HepG2 (cell line): ENCODE measurements around the gene CLCN4. TPM values are rescaled to one million over a fixed set of nuclear protein-coding genes. Genes with fewer than 3 reads are reported as not detected.

Experiments used
- ATAC-seq: fragments of 200-7000 bp; cut with Tn5 transposase; 3 replicates; pipeline ENCODE4 v1.9.1; 2020; ENCODE audit warnings: mild to moderate bottlenecking, moderate library complexity
- BruUV-seq: library from RNA; stranded (reverse); fragments of 400-500 nt; replicated peaks from 2 replicates; lab custom pipeline; 2021; lab: Mats Ljungman, UMichigan
- CTCF ChIA-PET: fragments of 300-600 bp; formaldehyde crosslinking; extraction: SDS; loops from one replicate; lab custom pipeline; 2021; ENCODE audit warnings: low total read pairs, inconsistent platforms, low intra/inter-chr PET ratio; lab: Yijun Ruan, JAX
- POLR2A ChIA-PET: fragments of 350-600 bp; sonication (Branson Sonifier 250); formaldehyde crosslinking; loops from one replicate; lab custom pipeline; 2020; ENCODE audit warnings: antibody characterized with exemption, inconsistent platforms; lab: Yijun Ruan, JAX
- DNase-seq: peaks from one replicate; pipeline ENCODE4 v3.0.0-alpha.2; 2015; ENCODE audit warnings: low spot score
- FAIRE-seq: peaks from 3 replicates; lab custom pipeline; 2011; peaks lifted over from hg19 to GRCh38; lab: Jason Lieb, UNC
- H2AFZ ChIP-seq: one replicate; pipeline ENCODE4 v1.6.1; 2011; ENCODE audit warnings: low read length, inconsistent platforms
- H3K27ac ChIP-seq: fragments of 300-600 bp; 3 replicates; pipeline ENCODE4 v1.8.0; 2011; ENCODE audit warnings: mixed run types, mild to moderate bottlenecking, mixed read lengths, low read length, inconsistent platforms; ENCODE audit not compliant: insufficient read depth; ENCODE audit errors: extremely low read length
- H3K27me3 ChIP-seq, 2 experiments: fragments of 200-600 bp in 1 of 2; 2 replicates in 1 of 2; 3 replicates in 1 of 2; pipeline versions ENCODE4 v1.6.0 to v1.8.0; 2011; ENCODE audit warnings: low read length in 2 of 2, mild to moderate bottlenecking in 2 of 2, moderate library complexity in 2 of 2, inconsistent platforms in 1 of 2; ENCODE audit not compliant: insufficient read depth in 2 of 2, control insufficient read depth in 1 of 2
- H3K36me3 ChIP-seq, 2 experiments: fragments of 200-600 bp in 1 of 2; replicated peaks in 1 of 2; 2 replicates in 1 of 2; 3 replicates in 1 of 2; pipeline versions ENCODE4 v1.5.1 to v1.8.0; 2011; ENCODE audit warnings: low read length in 2 of 2, inconsistent platforms in 1 of 2; ENCODE audit not compliant: insufficient read depth in 2 of 2, control insufficient read depth in 1 of 2
- H3K4me1 ChIP-seq: 2 replicates; pipeline ENCODE4 v1.5.1; 2012; ENCODE audit warnings: low read length, inconsistent platforms; ENCODE audit not compliant: insufficient read depth
- H3K4me2 ChIP-seq: 2 replicates; pipeline ENCODE4 v1.6.0; 2011; ENCODE audit warnings: low read depth, low read length, inconsistent platforms
- H3K4me3 ChIP-seq, 3 experiments: fragments of 200-600 bp in 1 of 3; sonication (generic), shearing (Covaris generic) in 1 of 3; replicated peaks in 1 of 3; 2 replicates each; pipeline ENCODE4 v1.5.1; 2011 to 2016; ENCODE audit warnings: low read length in 3 of 3, inconsistent platforms in 2 of 3, low read depth in 2 of 3, mild to moderate bottlenecking in 2 of 3, control low read depth in 1 of 3, mixed read lengths in 1 of 3; ENCODE audit not compliant: insufficient read depth in 1 of 3
- H3K79me2 ChIP-seq: one replicate; pipeline ENCODE4 v1.6.1; 2011; ENCODE audit warnings: low read length, inconsistent platforms; ENCODE audit not compliant: insufficient read depth
- H3K9ac ChIP-seq: 2 replicates; pipeline ENCODE4 v1.6.0; 2011; ENCODE audit warnings: mild to moderate bottlenecking, low read depth, low read length, inconsistent platforms; ENCODE audit not compliant: insufficient read depth
- H3K9me3 ChIP-seq: 2 replicates; pipeline ENCODE4 v1.5.1; 2012; ENCODE audit warnings: mild to moderate bottlenecking, low read length
- H4K20me1 ChIP-seq: 2 replicates; pipeline ENCODE4 v1.6.0; 2011; ENCODE audit warnings: inconsistent platforms, mild to moderate bottlenecking, low read length, moderate library complexity; ENCODE audit not compliant: insufficient read depth
- KDM3A ChIP-seq: IDR thresholded peaks from 2 replicates; pipeline ENCODE4 v1.6.1; 2018; ENCODE audit warnings: low read depth, missing compliant biosample characterization
- KDM4B ChIP-seq: sonication (generic); formaldehyde crosslinking; IDR thresholded peaks from 2 replicates; pipeline ENCODE4 v1.4.0; 2020; ENCODE audit warnings: missing genetic modification reagents
- YEATS4 ChIP-seq: sonication (generic); formaldehyde crosslinking; IDR thresholded peaks from 2 replicates; pipeline ENCODE4 v1.4.0; 2020; ENCODE audit warnings: missing genetic modification reagents, borderline replicate concordance
- ZNF121 ChIP-seq: sonication (generic); formaldehyde crosslinking; IDR thresholded peaks from 2 replicates; pipeline ENCODE4 v1.5.0; 2020; ENCODE audit warnings: mild to moderate bottlenecking, missing genetic modification reagents
- ZNF382 ChIP-seq: sonication (generic); formaldehyde crosslinking; IDR thresholded peaks from 2 replicates; pipeline ENCODE4 v1.5.0; 2020; ENCODE audit warnings: missing genetic modification reagents, mild to moderate bottlenecking, borderline replicate concordance
- ZNF468 ChIP-seq: sonication (generic); formaldehyde crosslinking; IDR thresholded peaks from 2 replicates; pipeline ENCODE4 v1.8.0; 2022; ENCODE audit warnings: mild to moderate bottlenecking, moderate library complexity, missing genetic modification reagents
- WGBS: methylation state at CpG from one replicate; pipeline ENCODE4 v1.1.6; 2017; ENCODE audit warnings: low lambda C conversion rate; 5-methylcytosine and 5-hydroxymethylcytosine counted together
- in situ Hi-C: cut with HindIII; loops from 2 replicates; pipeline ENCODE4 v1.10.0; 2017; ENCODE audit warnings: low pct_unique_long_range_greater_than_20kb; ENCODE audit not compliant: extremely low pct_ligation_motif_present
- intact Hi-C: fragments of 100-400 bp; cut with micrococcal nuclease; formaldehyde crosslinking; loops from one replicate; pipeline ENCODE4 v1.10.0; 2022; ENCODE audit not compliant: unreplicated experiment
- polyA plus RNA-seq, 8 experiments: library from polyadenylated mRNA; depleted of rRNA in 3 of 8; stranded (reverse) in 7 of 8; unstranded in 1 of 8; fragments of >200 nt; fragmentation: Illumina TruSeq in 4 of 8; extraction: Trizol in 4 of 8; gene quantifications; 2 replicates each; pipeline versions ENCODE4 v1.2.1 to v1.2.3, GENCODE V29; 2011 to 2016; ENCODE audit warnings: low read depth in 4 of 8, missing spikeins in 1 of 8, mixed read lengths in 1 of 8; ENCODE audit not compliant: insufficient read depth in 1 of 8
- total RNA-seq, 5 experiments: library from RNA; depleted of rRNA; stranded (reverse); fragments of >200 nt; fragmentation: Illumina TruSeq; extraction: Trizol; gene quantifications; 2 replicates each; pipeline ENCODE4 v1.2.3, GENCODE V29; 2016; ENCODE audit warnings: low read depth in 1 of 5
- TF ChIP-seq, protein P1 (sequence below): sonication (generic); formaldehyde crosslinking; IDR thresholded peaks from 2 replicates; pipeline ENCODE4 v1.4.0; 2020; ENCODE audit warnings: mild to moderate bottlenecking, low read depth, missing genetic modification reagents
- TF ChIP-seq, protein P2 (sequence below): sonication (generic); formaldehyde crosslinking; IDR thresholded peaks from 2 replicates; pipeline ENCODE4 v1.5.0; 2020; ENCODE audit warnings: mild to moderate bottlenecking, low read depth, missing genetic modification reagents, borderline replicate concordance
- TF ChIP-seq, protein P3 (sequence below): sonication (generic); formaldehyde crosslinking; IDR thresholded peaks from 2 replicates; pipeline ENCODE4 v1.4.0; 2020; ENCODE audit warnings: mild to moderate bottlenecking, missing genetic modification reagents
- TF ChIP-seq, protein P4 (sequence below): sonication (generic); formaldehyde crosslinking; IDR thresholded peaks from 2 replicates; pipeline ENCODE4 v1.4.0; 2020; ENCODE audit warnings: low read depth, mild to moderate bottlenecking, missing genetic modification reagents

Gene CLCN4
- total and polyA plus RNA-seq, 2 of the 13 experiments (the other 11 are each of a cell fraction or from before 2014, with no cell fraction given): 1.8 to 2.5 TPM

DNA sequence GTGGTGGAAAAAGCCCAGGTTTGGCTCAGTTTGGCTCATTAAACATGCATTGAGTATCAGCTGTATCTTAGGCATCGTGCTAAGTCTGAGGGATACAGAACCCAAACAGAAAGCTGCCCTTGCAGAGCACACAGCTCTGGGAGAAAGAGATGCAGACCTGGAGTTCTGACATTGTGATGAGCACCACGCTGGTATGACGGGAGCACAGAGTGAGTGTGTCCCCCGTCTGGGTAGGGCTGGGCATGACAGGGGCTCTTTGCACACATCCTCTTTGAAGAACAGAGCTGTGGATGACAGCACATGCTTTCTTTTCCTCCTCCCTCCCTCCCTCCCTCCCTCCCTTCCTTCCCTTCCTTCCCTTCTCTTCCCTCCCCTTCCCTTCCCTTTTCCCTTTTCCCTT lies 52.2 kb downstream of the CLCN4 start:
- CTCF ChIA-PET: no interaction called here
- ATAC-seq (no peak), DNase-seq (no peak), FAIRE-seq (no peak)
- TF ChIP-seq ZNF121 (no peak), ZNF382 (no peak), ZNF468 (CRISPR knock-in tag) (no peak), KDM3A (CRISPR knock-in tag) (no peak), KDM4B (CRISPR knock-in tag) (no peak), YEATS4 (CRISPR knock-in tag) (no peak)
- TF ChIP-seq, protein P1, sequence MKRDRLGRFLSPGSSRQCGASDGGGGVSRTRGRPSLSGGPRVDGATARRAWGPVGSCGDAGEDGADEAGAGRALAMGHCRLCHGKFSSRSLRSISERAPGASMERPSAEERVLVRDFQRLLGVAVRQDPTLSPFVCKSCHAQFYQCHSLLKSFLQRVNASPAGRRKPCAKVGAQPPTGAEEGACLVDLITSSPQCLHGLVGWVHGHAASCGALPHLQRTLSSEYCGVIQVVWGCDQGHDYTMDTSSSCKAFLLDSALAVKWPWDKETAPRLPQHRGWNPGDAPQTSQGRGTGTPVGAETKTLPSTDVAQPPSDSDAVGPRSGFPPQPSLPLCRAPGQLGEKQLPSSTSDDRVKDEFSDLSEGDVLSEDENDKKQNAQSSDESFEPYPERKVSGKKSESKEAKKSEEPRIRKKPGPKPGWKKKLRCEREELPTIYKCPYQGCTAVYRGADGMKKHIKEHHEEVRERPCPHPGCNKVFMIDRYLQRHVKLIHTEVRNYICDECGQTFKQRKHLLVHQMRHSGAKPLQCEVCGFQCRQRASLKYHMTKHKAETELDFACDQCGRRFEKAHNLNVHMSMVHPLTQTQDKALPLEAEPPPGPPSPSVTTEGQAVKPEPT (CRISPR knock-in tag): no peak
- TF ChIP-seq, protein P2, sequence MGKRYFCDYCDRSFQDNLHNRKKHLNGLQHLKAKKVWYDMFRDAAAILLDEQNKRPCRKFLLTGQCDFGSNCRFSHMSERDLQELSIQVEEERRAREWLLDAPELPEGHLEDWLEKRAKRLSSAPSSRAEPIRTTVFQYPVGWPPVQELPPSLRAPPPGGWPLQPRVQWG (CRISPR knock-in tag): no peak
- TF ChIP-seq, protein P3, sequence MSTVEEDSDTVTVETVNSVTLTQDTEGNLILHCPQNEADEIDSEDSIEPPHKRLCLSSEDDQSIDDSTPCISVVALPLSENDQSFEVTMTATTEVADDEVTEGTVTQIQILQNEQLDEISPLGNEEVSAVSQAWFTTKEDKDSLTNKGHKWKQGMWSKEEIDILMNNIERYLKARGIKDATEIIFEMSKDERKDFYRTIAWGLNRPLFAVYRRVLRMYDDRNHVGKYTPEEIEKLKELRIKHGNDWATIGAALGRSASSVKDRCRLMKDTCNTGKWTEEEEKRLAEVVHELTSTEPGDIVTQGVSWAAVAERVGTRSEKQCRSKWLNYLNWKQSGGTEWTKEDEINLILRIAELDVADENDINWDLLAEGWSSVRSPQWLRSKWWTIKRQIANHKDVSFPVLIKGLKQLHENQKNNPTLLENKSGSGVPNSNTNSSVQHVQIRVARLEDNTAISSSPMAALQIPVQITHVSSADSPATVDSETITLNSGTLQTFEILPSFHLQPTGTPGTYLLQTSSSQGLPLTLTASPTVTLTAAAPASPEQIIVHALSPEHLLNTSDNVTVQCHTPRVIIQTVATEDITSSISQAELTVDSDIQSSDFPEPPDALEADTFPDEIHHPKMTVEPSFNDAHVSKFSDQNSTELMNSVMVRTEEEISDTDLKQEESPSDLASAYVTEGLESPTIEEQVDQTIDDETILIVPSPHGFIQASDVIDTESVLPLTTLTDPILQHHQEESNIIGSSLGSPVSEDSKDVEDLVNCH (CRISPR knock-in tag): no peak
- TF ChIP-seq, protein P4, sequence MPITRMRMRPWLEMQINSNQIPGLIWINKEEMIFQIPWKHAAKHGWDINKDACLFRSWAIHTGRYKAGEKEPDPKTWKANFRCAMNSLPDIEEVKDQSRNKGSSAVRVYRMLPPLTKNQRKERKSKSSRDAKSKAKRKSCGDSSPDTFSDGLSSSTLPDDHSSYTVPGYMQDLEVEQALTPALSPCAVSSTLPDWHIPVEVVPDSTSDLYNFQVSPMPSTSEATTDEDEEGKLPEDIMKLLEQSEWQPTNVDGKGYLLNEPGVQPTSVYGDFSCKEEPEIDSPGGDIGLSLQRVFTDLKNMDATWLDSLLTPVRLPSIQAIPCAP (CRISPR knock-in tag): no peak
- intact Hi-C loops (no loop called here), in situ Hi-C loops (no loop called here)
- no peak overlapping the region for H3K4me2 ChIP-seq
- no peaks in the 10 kb centered on the region for H3K79me2 ChIP-seq
- WGBS: no CpG with 5 or more reads among the region's 4 CpGs
- no peaks in the 10 kb centered on the region for H3K9me3 ChIP-seq
- no peaks in the 10 kb centered on the region for H4K20me1 ChIP-seq
- no peak overlapping the region for H3K4me3 ChIP-seq
- H3K36me3 ChIP-seq: no peaks in the 10 kb centered on the region; a peak in 1 of 5 replicates
- H2AFZ ChIP-seq: no peak overlapping the region
- POLR2A ChIA-PET: no interaction called here
- H3K4me1 ChIP-seq: no peaks in the 10 kb centered on the region
- BruUV-seq: no TSS peak
- no peak overlapping the region for H3K9ac ChIP-seq
- no peak overlapping the region for H3K27ac ChIP-seq
- H3K27me3 ChIP-seq: no peaks in the 10 kb centered on the region
